Measurements from ENCODE around the gene AP3S2.

AP3S2 gene

GRCh38 chr15:89814112-89814742 lies 79.6 kb downstream of the AP3S2 start:
- no peak for DNase-seq (ENCODE audit: low spot score)

- no peak for DNase-seq (ENCODE audit: low spot score)
Observed at GRCh38 chr15:89813381-89814111, 80.2 kb downstream of the AP3S2 start.

DNA sequence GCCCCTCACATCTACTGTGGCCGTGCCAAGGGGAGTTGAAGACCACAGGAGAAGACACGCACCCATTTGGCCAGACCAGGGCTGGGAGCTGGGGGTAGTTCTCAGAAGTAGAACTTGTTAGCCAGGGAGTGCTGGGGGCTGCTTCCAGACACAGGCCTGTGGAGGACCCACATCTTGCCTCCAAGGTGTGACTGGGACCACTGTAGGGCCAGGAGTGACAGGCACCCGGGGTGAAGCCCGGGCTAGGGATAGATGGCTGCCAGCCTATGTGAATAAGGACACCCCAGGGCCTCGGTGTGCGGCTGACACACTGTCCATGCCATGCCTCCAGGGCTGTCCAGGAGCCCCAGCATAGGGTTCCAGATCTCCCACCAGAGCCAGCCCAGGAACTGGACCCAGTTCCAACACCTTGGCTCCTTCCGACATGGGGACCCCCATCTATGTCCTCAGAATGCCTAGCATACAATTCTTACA lies 80.9 kb downstream of the AP3S2 start:
- no peak for DNase-seq (ENCODE audit: low spot score)

DNA sequence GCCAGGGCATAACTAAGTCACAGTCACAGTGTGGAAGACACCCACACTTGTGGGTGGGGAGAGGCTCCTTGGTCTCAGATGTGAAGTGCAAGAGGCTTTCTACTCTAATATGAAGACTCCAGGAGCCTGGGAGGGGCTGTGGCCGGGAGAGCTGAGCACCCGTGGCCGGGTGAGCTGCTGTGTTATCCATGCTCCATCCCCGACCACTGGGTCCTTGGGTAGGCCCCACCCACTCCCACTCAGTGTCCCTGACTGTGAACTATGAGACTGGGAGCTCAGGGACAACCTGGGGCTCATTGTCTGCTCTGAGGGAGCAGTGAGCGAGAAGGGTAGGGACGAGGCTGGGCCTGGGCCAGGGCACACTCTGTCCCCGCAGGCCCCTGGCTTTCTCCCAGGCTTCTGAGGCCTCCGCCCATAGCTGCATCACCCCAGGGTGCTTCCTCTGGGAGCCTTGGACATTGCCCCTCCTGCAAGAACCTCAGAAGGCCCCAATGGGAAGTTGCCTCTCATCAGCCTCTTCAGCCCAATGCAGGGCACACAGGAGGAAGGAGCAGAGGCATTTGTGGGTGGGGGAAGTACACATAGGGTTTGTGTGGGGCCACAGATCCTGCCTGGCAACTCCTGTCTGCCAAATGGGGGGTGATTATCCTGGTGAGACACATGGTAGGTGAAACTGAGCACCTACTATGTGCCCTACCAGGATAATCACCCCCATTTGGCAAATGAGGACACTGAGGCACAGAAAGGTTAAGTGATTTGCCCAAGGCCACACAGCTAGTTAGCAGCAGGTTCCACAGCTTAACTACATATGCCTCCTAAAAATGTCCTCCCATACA lies 81.6 kb downstream of the AP3S2 start:
- no peak for DNase-seq (ENCODE audit: low spot score)

DNA sequence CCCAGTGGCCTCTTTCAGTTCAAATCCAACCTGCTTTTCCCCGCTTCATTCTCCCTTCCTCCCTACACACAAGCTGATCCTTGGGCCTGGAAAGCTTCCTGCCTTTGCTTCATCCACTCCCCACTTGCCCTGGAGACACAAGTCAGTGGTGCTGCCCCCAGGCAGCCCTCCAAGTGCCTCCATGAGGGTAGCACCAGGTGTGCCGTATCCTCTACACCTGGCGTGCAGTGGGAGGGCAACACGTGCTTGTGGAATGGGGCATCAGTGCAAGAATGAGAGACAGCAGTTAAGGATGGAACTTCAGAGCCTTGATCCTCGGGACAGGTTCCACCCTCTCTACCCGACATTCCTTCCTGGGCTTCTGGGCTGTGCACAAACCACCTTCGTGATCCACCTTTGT lies 83.0 kb downstream of the AP3S2 start:
- DNase-seq (ENCODE audit: low spot score), result no peak

- DNase-seq (ENCODE audit: low spot score), result no peak
Observed at GRCh38 chr15:89809787-89810148, 84.0 kb downstream of the AP3S2 start.

GRCh38 chr15:89809093-89809786 lies 84.6 kb downstream of the AP3S2 start:
- no peak for DNase-seq (ENCODE audit: low spot score)

- DNase-seq (ENCODE audit: low spot score), result no peak
Observed at GRCh38 chr15:89808160-89808870, 85.5 kb downstream of the AP3S2 start.

- no peak for DNase-seq (ENCODE audit: low spot score)
Observed at GRCh38 chr15:89807689-89808088, 86.1 kb downstream of the AP3S2 start.

GRCh38 chr15:89806559-89807550 lies 86.9 kb downstream of the AP3S2 start:
- no peak for DNase-seq (ENCODE audit: low spot score)

DNA sequence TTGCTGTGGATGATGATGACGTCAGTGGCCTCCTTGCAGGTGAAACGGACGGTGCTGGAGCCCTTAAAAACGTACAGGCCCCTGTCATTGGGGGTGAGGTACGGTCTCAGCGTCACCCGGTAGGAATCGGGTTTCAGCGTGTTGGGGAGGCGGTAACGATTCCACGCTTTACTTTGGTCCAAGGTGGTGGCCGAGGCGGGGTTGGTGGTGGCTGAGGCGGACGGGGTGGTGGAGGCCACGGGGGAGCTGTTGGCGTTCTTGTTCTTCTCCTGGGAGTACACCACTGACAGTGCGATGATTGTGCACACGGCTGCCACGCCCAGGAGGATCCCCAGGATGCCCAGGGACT lies 87.6 kb downstream of the AP3S2 start:
- DNase-seq (ENCODE audit: low spot score), result no peak

- DNase-seq (ENCODE audit: low spot score), result no peak
Observed at GRCh38 chr15:89805241-89806209, 88.3 kb downstream of the AP3S2 start.

GRCh38 chr15:89803941-89804800 lies 89.6 kb downstream of the AP3S2 start:
- DNase-seq (ENCODE audit: low spot score), result no peak

GRCh38 chr15:89802986-89803824 lies 90.6 kb downstream of the AP3S2 start:
- no peak for DNase-seq (ENCODE audit: low spot score)

DNA sequence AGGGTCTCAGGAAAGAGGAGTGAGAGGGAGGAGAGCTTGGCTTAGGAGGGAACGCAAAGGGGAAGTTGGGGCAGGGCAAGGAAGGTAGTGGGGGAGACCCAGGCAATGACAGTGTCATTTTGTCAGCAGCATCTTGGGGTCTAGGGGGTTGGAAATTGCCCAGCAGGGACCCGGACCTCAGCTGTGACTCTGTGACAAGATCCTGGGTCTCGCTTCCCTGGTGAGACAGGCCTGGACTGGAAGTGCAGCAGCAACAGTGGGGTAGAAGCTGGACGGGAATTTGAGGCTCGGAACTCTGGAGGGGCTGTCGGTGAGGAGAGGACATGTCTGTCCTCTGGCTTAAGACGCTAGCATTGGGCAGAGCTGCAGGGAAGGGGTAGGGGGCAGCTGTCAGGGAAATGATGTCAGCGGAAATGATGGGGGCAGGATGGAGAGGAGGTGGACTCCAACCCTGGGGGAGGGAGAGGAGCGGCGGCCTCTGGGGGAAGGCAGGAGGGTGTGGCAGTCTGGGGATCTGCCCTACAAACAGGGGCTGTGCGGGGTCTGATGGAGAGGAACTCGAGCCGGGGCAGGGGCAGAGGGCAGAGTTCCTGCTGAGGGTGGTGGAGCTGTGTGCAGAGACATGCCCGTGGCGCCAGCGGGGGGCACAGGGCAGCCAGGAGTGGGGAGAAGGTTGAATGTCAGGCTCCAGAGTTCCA lies 91.4 kb downstream of the AP3S2 start:
- no peak for DNase-seq (ENCODE audit: low spot score)

GRCh38 chr15:89801471-89802195 lies 92.2 kb downstream of the AP3S2 start:
- DNase-seq (ENCODE audit: low spot score), result no peak

All from D341Med (cell line).